OCI-LY1 (cell line): ENCODE results near the gene TRABD2B.

Experiments used
- H2AFZ ChIP-seq: fragments of 200-600 bp; sonication (generic), shearing (Covaris generic); 2 replicates; pipeline ENCODE4 v1.6.0; 2014; ENCODE audit warnings: antibody characterized with exemption, mild to moderate bottlenecking, low read length
- H3F3A ChIP-seq: fragments of 200-600 bp; sonication (generic), shearing (Covaris generic); 2 replicates; pipeline ENCODE4 v1.6.0; 2014; ENCODE audit warnings: mild to moderate bottlenecking, antibody characterized with exemption, low read length, moderate library complexity; ENCODE audit not compliant: insufficient read depth
- H3K27ac ChIP-seq: fragments of 200-600 bp; sonication (generic); 2 replicates; pipeline ENCODE4 v1.5.1; 2014; ENCODE audit warnings: low read length, mixed run types, mild to moderate bottlenecking, low read depth; ENCODE audit not compliant: poor library complexity, severe bottlenecking
- H3K27me3 ChIP-seq: fragments of 200-600 bp; sonication (generic); 2 replicates; pipeline ENCODE4 v1.6.0; 2014; ENCODE audit warnings: antibody characterized with exemption, mild to moderate bottlenecking, low read length, moderate library complexity; ENCODE audit not compliant: insufficient read depth
- H3K36me3 ChIP-seq: fragments of 200-600 bp; sonication (generic); 2 replicates; pipeline ENCODE4 v1.6.1; 2014; ENCODE audit warnings: mild to moderate bottlenecking, antibody characterized with exemption, low read length, moderate library complexity, mixed read lengths; ENCODE audit not compliant: insufficient read depth
- H3K4me1 ChIP-seq: fragments of 200-600 bp; sonication (generic); 2 replicates; pipeline ENCODE4 v1.5.1; 2014; ENCODE audit warnings: mild to moderate bottlenecking, low read length, moderate library complexity; ENCODE audit not compliant: insufficient read depth, severe bottlenecking
- H3K4me2 ChIP-seq: fragments of 200-600 bp; sonication (generic), shearing (Covaris generic); 2 replicates; pipeline ENCODE4 v1.6.1; 2014; ENCODE audit warnings: low read length
- H3K4me3 ChIP-seq: fragments of 200-600 bp; sonication (generic); 2 replicates; pipeline ENCODE4 v1.5.1; 2014; ENCODE audit warnings: low read length, low read depth, mild to moderate bottlenecking, mixed read lengths; ENCODE audit not compliant: poor library complexity, severe bottlenecking
- H3K79me2 ChIP-seq: fragments of 200-600 bp; shearing (Covaris generic); 2 replicates; pipeline ENCODE4 v1.6.1; 2016; ENCODE audit warnings: mixed run types, low read length, mixed read lengths; ENCODE audit not compliant: insufficient read depth
- H3K9ac ChIP-seq: fragments of 200-600 bp; sonication (generic), shearing (Covaris generic); 2 replicates; pipeline ENCODE4 v1.6.1; 2014; ENCODE audit warnings: mild to moderate bottlenecking, low read length, mixed read lengths
- H3K9me2 ChIP-seq: fragments of 200-600 bp; sonication (generic), shearing (Covaris generic); 2 replicates; pipeline ENCODE4 v1.6.1; 2014; ENCODE audit warnings: low read depth, mild to moderate bottlenecking, low read length, mixed read lengths
- H3K9me3 ChIP-seq: fragments of 200-600 bp; shearing (Covaris generic); 2 replicates; pipeline ENCODE4 v1.6.1; 2014; ENCODE audit warnings: low read length, mixed read lengths
- H4K20me1 ChIP-seq: fragments of 200-600 bp; sonication (generic), shearing (Covaris generic); 2 replicates; pipeline ENCODE4 v1.6.0; 2016; ENCODE audit warnings: mild to moderate bottlenecking, low read length; ENCODE audit not compliant: insufficient read depth
- CTCF ChIP-seq: fragments of 200-600 bp; sonication (generic), shearing (Covaris generic); IDR thresholded peaks from 2 replicates; pipeline ENCODE4 v1.5.1; 2017; ENCODE audit warnings: mild to moderate bottlenecking, antibody characterized with exemption, low read length, moderate library complexity, mixed read lengths
- EZH2 ChIP-seq: fragments of 200-600 bp; sonication (generic), shearing (Covaris generic); IDR thresholded peaks from 2 replicates; pipeline ENCODE4 v1.8.0; 2017; ENCODE audit warnings: borderline replicate concordance, mixed run types, mild to moderate bottlenecking, antibody characterized with exemption, low read length, moderate library complexity, mixed read lengths

TRABD2B gene

GRCh38 chr1:47875036-47875435 is 122.1 kb downstream of the TRABD2B start:
- H3K79me2 ChIP-seq = no peaks in the 10 kb centered on the region
- H3K9me3 ChIP-seq = no peaks in the 10 kb centered on the region
- H3K4me1 ChIP-seq = no peaks in the 10 kb centered on the region
- H3K9ac ChIP-seq = no peak overlapping the region
- H3K4me2 ChIP-seq = no peak overlapping the region
- no peak overlapping the region for H2AFZ ChIP-seq
- H4K20me1 ChIP-seq = no peaks in the 10 kb centered on the region
- no peaks in the 10 kb centered on the region for H3F3A ChIP-seq
- no peaks in the 10 kb centered on the region for H3K27me3 ChIP-seq
- no peaks in the 10 kb centered on the region for H3K9me2 ChIP-seq
- no peak overlapping the region for H3K27ac ChIP-seq
- no peak for TF ChIP-seq EZH2
- no peak for TF ChIP-seq CTCF
- no peak overlapping the region for H3K4me3 ChIP-seq
- H3K36me3 ChIP-seq = no peaks in the 10 kb centered on the region

DNA sequence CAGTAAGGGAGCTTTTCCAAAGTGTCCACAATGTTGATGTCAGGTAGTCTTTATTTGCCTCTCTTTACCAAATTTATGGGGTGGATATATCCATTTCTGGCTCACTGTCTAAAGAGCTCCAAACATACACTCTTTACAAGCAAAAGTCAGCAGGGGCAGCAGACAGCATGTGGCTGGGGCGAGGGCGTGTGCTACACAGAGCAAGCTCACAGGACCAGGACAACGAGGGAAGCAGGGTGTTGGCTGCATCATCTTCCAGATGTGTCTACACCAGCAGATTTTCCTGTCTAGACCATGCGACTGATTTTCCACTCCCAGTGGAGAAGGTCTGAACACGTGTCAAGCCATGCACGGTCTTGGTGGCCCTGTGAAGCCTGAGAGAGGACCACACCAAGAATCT is 123.8 kb downstream of the TRABD2B start:
- no peaks in the 10 kb centered on the region for H3K27me3 ChIP-seq
- no peaks in the 10 kb centered on the region for H3K79me2 ChIP-seq
- H4K20me1 ChIP-seq = no peaks in the 10 kb centered on the region
- H3K9me2 ChIP-seq = no peaks in the 10 kb centered on the region
- no peaks in the 10 kb centered on the region for H3K4me1 ChIP-seq
- no peak overlapping the region for H3K4me3 ChIP-seq
- H3F3A ChIP-seq = no peaks in the 10 kb centered on the region
- TF ChIP-seq EZH2 (no peak), CTCF (no peak)
- no peak overlapping the region for H3K4me2 ChIP-seq
- no peaks in the 10 kb centered on the region for H3K9me3 ChIP-seq
- no peak overlapping the region for H3K9ac ChIP-seq
- H3K27ac ChIP-seq = no peak overlapping the region
- no peak overlapping the region for H2AFZ ChIP-seq
- H3K36me3 ChIP-seq = no peaks in the 10 kb centered on the region

DNA sequence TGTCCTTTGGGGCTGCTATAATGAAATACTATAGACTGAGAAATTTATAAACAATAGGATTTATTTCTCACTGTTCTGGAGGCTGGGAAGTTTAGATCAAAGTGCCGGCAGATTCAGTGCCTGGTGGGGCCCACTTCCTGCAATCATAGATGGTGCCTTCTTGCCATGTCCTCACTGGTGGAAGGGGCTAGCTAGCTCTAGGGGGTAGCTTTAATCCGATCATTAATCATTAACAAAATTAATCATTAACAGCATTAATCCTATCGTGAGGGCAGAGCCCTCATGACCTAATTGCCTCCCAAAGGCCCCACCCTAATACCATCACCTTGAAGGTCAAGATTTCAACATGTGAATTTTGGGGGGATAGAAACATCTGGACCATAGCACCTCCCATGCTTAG is 124.3 kb downstream of the TRABD2B start:
- Histone ChIP-seq H2AFZ (no peak overlapping the region), H3K79me2 (no peaks in the 10 kb centered on the region), H3K27me3 (no peaks in the 10 kb centered on the region), H3K27ac (no peak overlapping the region), H3K36me3 (no peaks in the 10 kb centered on the region), H3K9me2 (no peaks in the 10 kb centered on the region), H3K4me1 (no peaks in the 10 kb centered on the region), H4K20me1 (no peaks in the 10 kb centered on the region), H3F3A (no peaks in the 10 kb centered on the region), H3K4me3 (no peak overlapping the region), H3K4me2 (no peak overlapping the region), H3K9ac (no peak overlapping the region), H3K9me3 (no peaks in the 10 kb centered on the region)
- no peak for TF ChIP-seq EZH2

- Histone ChIP-seq H3K9me3 (no peaks in the 10 kb centered on the region), H3K9ac (no peak overlapping the region), H3K27ac (no peak overlapping the region), H3K4me1 (no peaks in the 10 kb centered on the region), H3K27me3 (no peaks in the 10 kb centered on the region), H2AFZ (no peak overlapping the region), H3K36me3 (no peaks in the 10 kb centered on the region), H3K4me3 (no peak overlapping the region), H3K9me2 (no peaks in the 10 kb centered on the region), H3K4me2 (no peak overlapping the region), H3K79me2 (no peaks in the 10 kb centered on the region), H4K20me1 (no peaks in the 10 kb centered on the region), H3F3A (no peaks in the 10 kb centered on the region)
- no peak for TF ChIP-seq EZH2
- no peak for TF ChIP-seq CTCF
These were observed 125.3 kb downstream of the TRABD2B start for GRCh38 chr1:47871799-47872353.
